ENCODE measurements around the gene FUT9.

- no peak for TF ChIP-seq BHLHE40 (IDR thresholded peaks at IDR 0.05; ENCODE audit: low read depth, low read length)
- no peak for TF ChIP-seq CTCF (IDR thresholded peaks at IDR 0.05)
- TF ChIP-seq POLR2A (IDR thresholded peaks at IDR 0.05; ENCODE audit: low read length): no peak
- no peak for TF ChIP-seq ZFP36 (IDR thresholded peaks at IDR 0.05; ENCODE audit: borderline replicate concordance, partially characterized antibody)
- TF ChIP-seq MYC (IDR thresholded peaks at IDR 0.05; ENCODE audit: borderline replicate concordance, low read length): no peak
- no peak for TF ChIP-seq MAX (IDR thresholded peaks at IDR 0.05)
- no peak for TF ChIP-seq HDAC2 (IDR thresholded peaks at IDR 0.05)
- no peak for TF ChIP-seq JUN (IDR thresholded peaks at IDR 0.05)
- TF ChIP-seq TFCP2L1 (CRISPR knock-in tag; IDR thresholded peaks at IDR 0.05): no peak
- TF ChIP-seq MAFK (IDR thresholded peaks at IDR 0.05; ENCODE audit: partially characterized antibody): no peak
- no peak for TF ChIP-seq POLR2AphosphoS2 (conservative IDR thresholded peaks at IDR 0.05; ENCODE audit: low read length)
- TF ChIP-seq FOSL2 (IDR thresholded peaks at IDR 0.05): no peak
- no peak for TF ChIP-seq FOSL2 (CRISPR knock-in tag; IDR thresholded peaks at IDR 0.05)
Observed at GRCh38 chr6:96212066-96212465, 196.3 kb downstream of the FUT9 start.

All from A549 (cell line).